ENCODE measurements around the gene CYP4X1.
"Not testable (repeated sequence)": the region's sequence is repeated elsewhere in the genome, so short reads cannot be mapped to it uniquely, and the experiment has no call there.

The CYP4X1 gene

GRCh38 chr1:47089356-47089755, 65.9 kb downstream of the CYP4X1 start:
- DNase-seq = peak; percentile 45

- not testable (repeated sequence) for DNase-seq
Measured at GRCh38 chr1:47091476-47091875, 68.0 kb downstream of the CYP4X1 start.

Data from CD4-positive, alpha-beta T cell treated with Interleukin-17A for 1 hour (primary cell).